K562 (cell line): ENCODE results near the gene TIMM44. TPM values are rescaled to one million over a fixed set of nuclear protein-coding genes. Genes with fewer than 3 reads are reported as not detected.

Source experiments
- ATAC-seq: fragments of 200-7000 bp; cut with Tn5 transposase; 3 replicates; pipeline ENCODE4 v1.9.1; 2020; ENCODE audit warnings: moderate library complexity
- BruUV-seq: library from RNA; stranded (reverse); fragments of 400-500 nt; replicated peaks from 2 replicates; lab custom pipeline; 2021; lab: Mats Ljungman, UMichigan
- CTCF ChIA-PET: fragments of 300-600 bp; formaldehyde crosslinking; extraction: SDS; loops from one replicate; lab custom pipeline; 2021; ENCODE audit warnings: low intra/inter-chr PET ratio; lab: Yijun Ruan, JAX
- POLR2A ChIA-PET: fragments of 300-600, 350-650 bp; sonication (Branson Sonifier 250); formaldehyde crosslinking; extraction: SDS; loops from one replicate; lab custom pipeline; 2021; ENCODE audit warnings: antibody characterized with exemption, inconsistent platforms; lab: Yijun Ruan, JAX
- DNase-seq, 4 experiments: peaks; one replicate each; pipeline versions ENCODE4 v3.0.0 to v3.0.0-alpha.2; 2011 to 2018; ENCODE audit warnings: low spot score in 3 of 4, mixed read lengths in 3 of 4; ENCODE audit errors: extremely low read depth in 1 of 4
- FAIRE-seq: peaks from 2 replicates; lab custom pipeline; 2011; peaks lifted over from hg19 to GRCh38; lab: Jason Lieb, UNC
- H2AFZ ChIP-seq: 2 replicates; pipeline ENCODE4 v1.6.0; 2011; ENCODE audit warnings: low read depth, low read length, control low read depth, inconsistent platforms
- H3K27ac ChIP-seq: fragments of 200-600 bp; 3 replicates; pipeline ENCODE4 v1.8.0; 2011; ENCODE audit warnings: low read depth, mild to moderate bottlenecking, control low read depth, inconsistent platforms, low read length, moderate library complexity, mixed read lengths; ENCODE audit errors: extremely low read depth
- H3K27me3 ChIP-seq, 2 experiments: fragments of 300-600 bp in 1 of 2; 2 replicates in 1 of 2; 3 replicates in 1 of 2; pipeline versions ENCODE4 v1.6.0 to v1.8.0; 2011; ENCODE audit warnings: inconsistent platforms in 2 of 2, low read length in 2 of 2, mild to moderate bottlenecking in 1 of 2, mixed read lengths in 1 of 2, moderate library complexity in 1 of 2; ENCODE audit not compliant: control insufficient read depth in 2 of 2, insufficient read depth in 2 of 2
- H3K36me3 ChIP-seq: fragments of 300-600 bp; 3 replicates; pipeline ENCODE4 v1.8.0; 2011; ENCODE audit warnings: mild to moderate bottlenecking, low read length, inconsistent platforms; ENCODE audit not compliant: control insufficient read depth, insufficient read depth
- H3K4me1 ChIP-seq, 2 experiments: fragments of 200-600 bp in 1 of 2; replicated peaks in 1 of 2; 2 replicates in 1 of 2; 3 replicates in 1 of 2; pipeline versions ENCODE4 v1.5.1 to v1.8.0; 2011; ENCODE audit warnings: inconsistent platforms in 2 of 2, low read length in 2 of 2, mild to moderate bottlenecking in 1 of 2, mixed read lengths in 1 of 2, moderate library complexity in 1 of 2; ENCODE audit not compliant: control insufficient read depth in 2 of 2, insufficient read depth in 2 of 2
- H3K4me2 ChIP-seq: 2 replicates; pipeline ENCODE4 v1.6.1; 2011; ENCODE audit warnings: low read length, control low read depth, inconsistent platforms, mixed read lengths; ENCODE audit not compliant: insufficient read depth
- H3K4me3 ChIP-seq: fragments of 200-600 bp; sonication (generic), shearing (Covaris generic); 2 replicates; pipeline ENCODE4 v1.5.1; 2016; ENCODE audit warnings: control low read depth, inconsistent platforms
- H3K79me2 ChIP-seq: fragments of 200-600 bp; 3 replicates; pipeline ENCODE4 v1.8.0; 2011; ENCODE audit warnings: low read length, inconsistent platforms; ENCODE audit not compliant: control insufficient read depth, insufficient read depth
- H3K9ac ChIP-seq, 2 experiments: 2 replicates each; pipeline versions ENCODE4 v1.6.0 to v1.6.1; 2011; ENCODE audit warnings: low read depth in 2 of 2, low read length in 2 of 2, control low read depth in 1 of 2, inconsistent platforms in 1 of 2, mild to moderate bottlenecking in 1 of 2, mixed read lengths in 1 of 2; ENCODE audit not compliant: insufficient read depth in 1 of 2
- H3K9me1 ChIP-seq: one replicate; pipeline ENCODE4 v1.6.0; 2011; ENCODE audit warnings: inconsistent platforms, mild to moderate bottlenecking, low read length, moderate library complexity; ENCODE audit not compliant: control insufficient read depth, insufficient read depth
- H3K9me3 ChIP-seq: replicated peaks from 2 replicates; pipeline ENCODE4 v1.5.1; 2011; ENCODE audit warnings: low read depth, low read length, inconsistent platforms; ENCODE audit not compliant: control insufficient read depth, insufficient read depth
- H4K20me1 ChIP-seq: replicated peaks from 2 replicates; pipeline ENCODE4 v1.6.1; 2011; ENCODE audit warnings: low read length, inconsistent platforms, mixed read lengths; ENCODE audit not compliant: control insufficient read depth, insufficient read depth
- POLR2G ChIP-seq: fragments of 200-400 bp; formaldehyde crosslinking; IDR thresholded peaks from 2 replicates; pipeline ENCODE4 v1.6.1; 2017; ENCODE audit warnings: low read depth, mild to moderate bottlenecking, antibody characterized with exemption, low read length, moderate library complexity
- POU5F1 ChIP-seq: fragments of 150-350 bp; IDR thresholded peaks from 2 replicates; pipeline ENCODE4 v1.6.1; 2014; ENCODE audit warnings: borderline replicate concordance, low read length, low read depth, mild to moderate bottlenecking; ENCODE audit not compliant: partially characterized antibody
- ZNF445 ChIP-seq: fragments of 250-450 bp; sonication (Bioruptor Pico); IDR thresholded peaks from 2 replicates; pipeline ENCODE4 v1.4.0; 2020; ENCODE audit warnings: low read depth, mild to moderate bottlenecking, moderate library complexity
- WGBS: fragments of 100-300 bp; shearing (Covaris generic); methylation state at CpG from one replicate; pipeline ENCODE4 v1.1.6; 2016; ENCODE audit warnings: low coverage, mixed read lengths; ENCODE audit not compliant: insufficient coverage; ENCODE audit errors: missing lambda C conversion rate; 5-methylcytosine and 5-hydroxymethylcytosine counted together
- in situ Hi-C: fragments of 300-500 bp; cut with MboI; formaldehyde crosslinking; loops from 4 replicates; pipeline ENCODE4 v1.15.0; 2018; ENCODE audit warnings: inconsistent platforms, mixed read lengths
- intact Hi-C: fragments of 100-400 bp; cut with micrococcal nuclease; formaldehyde crosslinking; loops from 2 replicates; pipeline ENCODE4 v1.14.2; 2022
- polyA plus RNA-seq, 8 experiments: library from polyadenylated mRNA; depleted of rRNA in 4 of 8; stranded (reverse) in 5 of 8; unstranded in 3 of 8; fragments of >200 nt; fragmentation: Nextera tagmentation in 2 of 8; fragmentation: Illumina TruSeq in 1 of 8; extraction: Ambion mirVana in 2 of 8; extraction: Trizol in 1 of 8; gene quantifications; 2 replicates each; pipeline versions ENCODE4 v1.2.1 to v1.2.3, GENCODE V29; 2011 to 2014; ENCODE audit warnings: inconsistent platforms in 1 of 8, missing spikeins in 1 of 8
- total RNA-seq, 7 experiments: library from RNA; depleted of rRNA in 6 of 7; stranded (reverse); fragments of >200 nt in 6 of 7; fragmentation: Illumina TruSeq in 2 of 7; extraction: Trizol in 2 of 7; gene quantifications; 2 replicates each; pipeline versions ENCODE4 v1.2.1 to v1.2.3, GENCODE V29; 2011 to 2021; ENCODE audit warnings: low replicate concordance in 1 of 7

Gene TIMM44
- total and polyA plus RNA-seq, 9 of the 15 experiments (the other 6 are each of a cell fraction or from before 2014, with no cell fraction given): 10.3 to 231 (median 89.3) TPM

GRCh38 chr19:7968796-7969554 lies 25.5 kb upstream of the TIMM44 start:
- peak overlapping the region in 1 of 2 experiments; percentile 66; a peak in 2 of 4 replicates for H3K9ac ChIP-seq
- H3K27ac ChIP-seq: no peak overlapping the region
- no peaks in the 10 kb centered on the region for H3K79me2 ChIP-seq
- no peak overlapping the region for H2AFZ ChIP-seq
- ATAC-seq (no peak), FAIRE-seq (no peak), DNase-seq (peak in 2 of 4 experiments; percentile 42 to 46)
- no TSS peak for BruUV-seq
- H3K9me3 ChIP-seq: no peaks in the 10 kb centered on the region
- POLR2A ChIA-PET: interaction anchor here (0.6 to 3.7 kb wide), 3 partner anchors 25 to 577 kb away, joined by 3 to 15 read pairs (median 6); partner anchors contain the start of gene TIMM44
- H4K20me1 ChIP-seq: no peaks in the 10 kb centered on the region; the same call in none of the 2 replicates
- TF ChIP-seq ZNF445 (CRISPR knock-in tag): no peak
- CTCF ChIA-PET: no interaction called here
- no peak overlapping the region for H3K4me3 ChIP-seq
- intact Hi-C loops (no loop called here), in situ Hi-C loops (no loop called here)
- H3K4me1 ChIP-seq: peaks cover 0 to 4% of the 10 kb centered on the region in 2 experiments; a peak in 2 of 5 replicates
- 92% methylated on average over 20 of the region's 20 CpGs for WGBS
- H3K27me3 ChIP-seq: no peaks in the 10 kb centered on the region
- H3K9me1 ChIP-seq: no peaks in the 10 kb centered on the region
- peaks cover 89% of the 10 kb centered on the region; the same call in 2 of the 3 replicates for H3K36me3 ChIP-seq
- no peak overlapping the region for H3K4me2 ChIP-seq

DNA sequence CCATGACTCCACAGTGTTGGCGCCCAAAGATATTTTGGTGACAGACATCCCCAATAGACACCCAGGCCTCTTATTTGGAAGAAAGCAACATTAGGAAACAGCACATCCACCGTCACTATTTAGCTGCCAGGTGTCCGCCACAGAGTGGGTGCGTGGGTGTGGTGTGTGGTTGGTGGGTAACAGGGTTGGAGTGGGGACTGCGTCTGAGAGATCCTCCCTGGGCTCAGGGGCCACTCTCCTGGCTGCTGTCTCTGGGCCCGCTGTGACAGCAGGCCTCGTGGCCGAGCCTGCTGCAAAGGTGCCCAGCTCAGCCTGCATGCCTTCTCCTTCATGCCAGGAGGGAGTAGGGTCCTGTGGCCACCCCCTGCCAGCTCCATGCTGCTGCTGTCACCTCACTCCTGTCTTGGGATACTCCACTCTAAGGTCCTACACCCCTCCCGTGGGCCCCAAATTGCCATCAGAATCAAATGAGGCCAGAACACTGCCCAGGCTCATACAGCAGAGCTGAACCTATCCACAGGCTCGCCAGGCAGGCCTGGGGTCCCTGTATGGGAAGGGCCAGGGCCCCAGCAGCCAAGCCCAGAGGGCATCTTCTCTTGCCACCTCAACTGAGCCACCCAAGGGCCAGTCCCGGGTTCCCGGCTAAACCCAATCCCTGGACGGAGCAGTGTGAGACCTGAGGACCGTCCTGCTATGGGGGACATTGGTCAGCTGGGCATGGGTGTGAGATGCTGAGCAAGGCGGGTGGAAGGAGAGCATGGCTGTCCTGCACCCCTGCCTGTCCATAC lies 24.7 kb upstream of the TIMM44 start:
- H2AFZ ChIP-seq: no peak overlapping the region
- no peak for ATAC-seq
- in situ Hi-C loops (no loop called here), intact Hi-C loops (no loop called here)
- 94% methylated on average over 15 of the region's 15 CpGs for WGBS
- DNase-seq: no peak
- H3K9me1 ChIP-seq: no peaks in the 10 kb centered on the region
- H3K9me3 ChIP-seq: no peaks in the 10 kb centered on the region
- H3K27ac ChIP-seq: no peak overlapping the region
- H3K4me3 ChIP-seq: no peak overlapping the region
- H3K4me1 ChIP-seq: peaks cover 0 to 4% of the 10 kb centered on the region in 2 experiments; a peak in 2 of 5 replicates
- no peaks in the 10 kb centered on the region for H3K27me3 ChIP-seq
- H3K4me2 ChIP-seq: no peak overlapping the region
- H3K9ac ChIP-seq: peak overlapping the region in 1 of 2 experiments; percentile 70; a peak in 2 of 4 replicates
- no peaks in the 10 kb centered on the region for H3K79me2 ChIP-seq
- ChIA-PET CTCF (no interaction called here), POLR2A (interaction anchor here (0.5 to 3.7 kb wide), 3 partner anchors 24 to 132 kb away, joined by 3 to 15 read pairs (median 6); partner anchors contain the start of gene TIMM44)
- no TSS peak for BruUV-seq
- no peaks in the 10 kb centered on the region; the same call in 1 of the 2 replicates for H4K20me1 ChIP-seq
- TF ChIP-seq POLR2G (peak; percentile 51; the same call in 1 of the 2 replicates), POU5F1 (no peak)
- H3K36me3 ChIP-seq: peaks cover 89% of the 10 kb centered on the region; the same call in 2 of the 3 replicates
- no peak for FAIRE-seq
